Lung (tissue), 12 donors: ENCODE results near the gene DUT. TPM values are rescaled to one million over a fixed set of nuclear protein-coding genes. Genes with fewer than 3 reads are reported as not detected.

Experiments
- ATAC-seq: fragments of 200-7000 bp; cut with Tn5 transposase; one replicate; pipeline ENCODE4 v1.9.1; 2020; ENCODE audit warnings: moderate number of reproducible peaks; ENCODE audit not compliant: insufficient read depth, low FRiP score
- DNase-seq, 3 donors: peaks; one replicate each; pipeline ENCODE4 v3.0.0-alpha.2; 2013 to 2017
- H3K27ac ChIP-seq, 2 donors: one replicate each; pipeline ENCODE4 v1.5.1; 2013; ENCODE audit warnings: mild to moderate bottlenecking in 2 of 2, moderate library complexity in 2 of 2, control low read depth in 1 of 2, inconsistent platforms in 1 of 2, low read depth in 1 of 2, low read length in 1 of 2
- H3K27me3 ChIP-seq, 3 donors: one replicate each; pipeline ENCODE4 v1.5.1; 2013; ENCODE audit warnings: low read length in 2 of 3; ENCODE audit not compliant: control insufficient read depth in 3 of 3, insufficient read depth in 3 of 3
- H3K36me3 ChIP-seq, 4 donors: one replicate each; pipeline ENCODE4 v1.5.1; 2013; ENCODE audit warnings: low read length in 4 of 4, mild to moderate bottlenecking in 1 of 4, moderate library complexity in 1 of 4; ENCODE audit not compliant: control insufficient read depth in 4 of 4, insufficient read depth in 4 of 4
- H3K4me1 ChIP-seq, 5 donors: one replicate each; pipeline ENCODE4 v1.5.1; 2013; ENCODE audit warnings: low read length in 5 of 5, mild to moderate bottlenecking in 2 of 5, moderate library complexity in 1 of 5; ENCODE audit not compliant: control insufficient read depth in 5 of 5, insufficient read depth in 5 of 5
- H3K4me3 ChIP-seq: one replicate; pipeline ENCODE4 v1.5.1; 2013; ENCODE audit warnings: mild to moderate bottlenecking, control low read depth, moderate library complexity
- H3K9ac ChIP-seq, 2 donors: one replicate each; pipeline ENCODE4 v1.5.1; 2013; ENCODE audit warnings: low read length in 2 of 2, control low read depth in 1 of 2; ENCODE audit not compliant: insufficient read depth in 1 of 2
- H3K9me3 ChIP-seq, 4 donors: one replicate each; pipeline ENCODE4 v1.5.1; 2013; ENCODE audit warnings: low read length in 3 of 4, mild to moderate bottlenecking in 1 of 4, moderate library complexity in 1 of 4; ENCODE audit not compliant: control insufficient read depth in 4 of 4, insufficient read depth in 3 of 4
- WGBS, 2 donors: extraction: QIAGEN DNeasy Blood & Tissue Kit; methylation state at CpG; one replicate each; pipeline ENCODE4 v1.1.7; 2013; 5-methylcytosine and 5-hydroxymethylcytosine counted together
- polyA plus RNA-seq, 2 donors: library from polyadenylated mRNA; stranded (reverse); fragments of 200-250 nt; gene quantifications; one replicate each; pipeline ENCODE4 v1.2.1, GENCODE V29; 2013
- total RNA-seq, 2 donors: library from RNA; depleted of rRNA in 1 of 2; stranded (reverse); fragments of >200 nt in 1 of 2; gene quantifications; one replicate each; pipeline ENCODE4 v1.2.1, GENCODE V29; 2014 to 2021
- TF ChIP-seq, protein P1 (sequence below): IDR thresholded peaks from 2 replicates; pipeline ENCODE4 v1.5.1; 2012; ENCODE audit warnings: mild to moderate bottlenecking; ENCODE audit errors: control extremely low read depth, extremely low read depth
- donor health status: control.
- donor health status: control.
- donor health status: Bipolar disorder and iron deficiency.
- donor health status: healthy.
- donor health status: DM: yes; HTN: yes; CAD: no.

Gene DUT
- total and polyA plus RNA-seq, 4 donors: 40.7 to 74.0 (median 69.8) TPM

DNA sequence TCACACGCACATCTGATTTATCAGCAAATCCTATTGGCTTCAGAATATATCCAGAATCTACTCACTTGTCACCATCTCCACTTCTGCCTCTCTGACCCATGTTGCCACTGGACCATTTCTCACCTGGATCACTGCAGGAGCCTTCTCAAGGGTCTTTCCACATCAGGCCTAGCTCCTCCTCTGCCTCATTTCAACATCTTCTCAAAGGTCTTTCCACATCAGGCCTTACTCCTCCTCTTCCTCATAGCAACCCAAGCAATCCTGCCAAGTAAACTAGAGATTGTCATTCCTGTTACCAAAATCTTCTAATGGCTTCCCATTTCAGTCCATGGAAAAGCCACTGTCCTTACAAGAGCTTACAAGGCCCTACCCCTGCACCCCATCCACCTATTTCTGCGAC, 18.0 kb upstream of the DUT start:
- no peaks in the 10 kb centered on the region for H3K36me3 ChIP-seq
- no peak overlapping the region for H3K9ac ChIP-seq
- no peaks in the 10 kb centered on the region for H3K9me3 ChIP-seq
- H3K27me3 ChIP-seq: no peaks in the 10 kb centered on the region
- no peak overlapping the region for H3K27ac ChIP-seq
- WGBS, 2 donors: 85 to 89% methylated on average over 2 of the region's 2 CpGs
- ATAC-seq (no peak), DNase-seq (no peak)
- TF ChIP-seq, protein P1, sequence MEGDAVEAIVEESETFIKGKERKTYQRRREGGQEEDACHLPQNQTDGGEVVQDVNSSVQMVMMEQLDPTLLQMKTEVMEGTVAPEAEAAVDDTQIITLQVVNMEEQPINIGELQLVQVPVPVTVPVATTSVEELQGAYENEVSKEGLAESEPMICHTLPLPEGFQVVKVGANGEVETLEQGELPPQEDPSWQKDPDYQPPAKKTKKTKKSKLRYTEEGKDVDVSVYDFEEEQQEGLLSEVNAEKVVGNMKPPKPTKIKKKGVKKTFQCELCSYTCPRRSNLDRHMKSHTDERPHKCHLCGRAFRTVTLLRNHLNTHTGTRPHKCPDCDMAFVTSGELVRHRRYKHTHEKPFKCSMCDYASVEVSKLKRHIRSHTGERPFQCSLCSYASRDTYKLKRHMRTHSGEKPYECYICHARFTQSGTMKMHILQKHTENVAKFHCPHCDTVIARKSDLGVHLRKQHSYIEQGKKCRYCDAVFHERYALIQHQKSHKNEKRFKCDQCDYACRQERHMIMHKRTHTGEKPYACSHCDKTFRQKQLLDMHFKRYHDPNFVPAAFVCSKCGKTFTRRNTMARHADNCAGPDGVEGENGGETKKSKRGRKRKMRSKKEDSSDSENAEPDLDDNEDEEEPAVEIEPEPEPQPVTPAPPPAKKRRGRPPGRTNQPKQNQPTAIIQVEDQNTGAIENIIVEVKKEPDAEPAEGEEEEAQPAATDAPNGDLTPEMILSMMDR: no peak
- H3K4me3 ChIP-seq: no peak overlapping the region
- H3K4me1 ChIP-seq: no peaks in the 10 kb centered on the region

DNA sequence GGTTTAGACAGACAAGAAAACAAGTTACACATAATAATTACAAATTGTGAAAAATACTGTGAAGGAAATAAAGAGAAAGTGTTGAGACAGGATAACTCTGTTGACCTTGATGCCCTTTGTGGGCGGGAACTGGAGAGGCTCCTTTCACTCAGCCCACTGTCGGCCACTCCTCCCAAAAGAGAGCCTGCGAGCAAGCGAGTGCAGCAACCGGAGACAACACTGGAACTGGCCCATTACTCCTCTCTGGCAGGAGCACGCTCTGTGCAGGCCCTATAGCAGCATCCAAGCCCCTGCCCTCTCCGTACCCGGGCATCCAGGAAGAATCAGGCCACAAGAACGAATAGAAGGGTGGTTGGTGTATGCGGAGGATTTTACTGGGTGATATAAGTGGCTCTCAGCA, 16.2 kb upstream of the DUT start:
- WGBS, 2 donors: 88 to 89% methylated on average over 10 of the region's 10 CpGs

DNA sequence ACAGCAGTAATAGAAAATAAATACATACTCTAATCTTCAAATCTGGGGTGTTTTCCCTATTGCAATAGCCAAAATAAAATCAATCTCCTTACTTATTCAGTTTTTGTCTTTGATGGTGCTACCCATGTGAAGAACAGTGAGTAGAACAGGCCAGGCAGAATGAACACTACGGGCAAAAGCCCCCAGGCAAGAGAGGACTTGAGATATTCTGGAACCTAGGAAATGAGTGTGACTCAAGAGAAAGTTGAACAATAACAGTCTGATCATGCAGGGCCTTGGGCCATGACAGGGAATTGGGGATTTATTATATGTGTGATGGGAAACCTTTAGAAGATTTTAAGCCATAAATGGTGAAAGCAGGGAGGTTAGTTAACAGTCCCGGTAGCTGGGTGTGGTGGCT, 14.0 kb upstream of the DUT start:
- DNase-seq (no peak), ATAC-seq (no peak)
- Histone ChIP-seq H3K4me1 (no peaks in the 10 kb centered on the region), H3K36me3 (no peaks in the 10 kb centered on the region), H3K9me3 (no peaks in the 10 kb centered on the region), H3K9ac (no peak overlapping the region), H3K27me3 (no peaks in the 10 kb centered on the region), H3K27ac (no peak overlapping the region), H3K4me3 (no peak overlapping the region)
- WGBS, 2 donors: 89 to 94% methylated on average over 2 of the region's 2 CpGs
- TF ChIP-seq, protein P1: no peak

More for the DNA sequence above, 16.2 kb upstream of the DUT start:
- H3K27ac ChIP-seq: no peak overlapping the region
- no peak overlapping the region for H3K9ac ChIP-seq
- ATAC-seq: no peak
- TF ChIP-seq, protein P1: no peak
- H3K9me3 ChIP-seq: no peaks in the 10 kb centered on the region
- H3K36me3 ChIP-seq: no peaks in the 10 kb centered on the region
- DNase-seq: no peak
- no peak overlapping the region for H3K4me3 ChIP-seq
- H3K27me3 ChIP-seq: no peaks in the 10 kb centered on the region
- no peaks in the 10 kb centered on the region for H3K4me1 ChIP-seq

DNA sequence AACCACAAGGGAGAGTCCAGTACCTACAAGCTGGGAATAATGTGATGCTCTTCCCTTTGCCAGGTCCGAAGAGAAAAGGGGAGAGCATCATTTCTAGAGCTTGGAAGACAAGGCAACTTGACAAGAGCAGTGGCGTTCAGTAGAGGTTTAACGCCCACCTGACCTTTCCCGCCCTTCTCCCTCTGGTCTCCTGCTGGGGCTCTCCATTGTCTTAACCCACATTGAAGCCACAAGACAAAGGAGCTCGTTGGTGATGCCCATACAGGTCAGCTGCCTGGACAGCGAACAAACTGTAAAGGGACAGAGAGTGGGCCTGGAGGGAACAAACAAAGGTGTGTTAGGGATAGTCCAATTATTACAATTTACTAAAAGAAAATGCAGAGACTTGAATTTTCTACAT, 13.1 kb upstream of the DUT start:
- no peak overlapping the region for H3K27ac ChIP-seq
- TF ChIP-seq, protein P1: no peak
- H3K9me3 ChIP-seq: no peaks in the 10 kb centered on the region
- no peak overlapping the region for H3K9ac ChIP-seq
- ATAC-seq (no peak), DNase-seq (no peak)
- 68 to 75% methylated on average over 6 of the region's 6 CpGs for WGBS, 2 donors
- no peaks in the 10 kb centered on the region for H3K27me3 ChIP-seq
- H3K4me1 ChIP-seq: no peaks in the 10 kb centered on the region
- no peaks in the 10 kb centered on the region for H3K36me3 ChIP-seq
- no peak overlapping the region for H3K4me3 ChIP-seq
